Prostate gland (tissue), 2 donors: Measurements from ENCODE around the gene STX10. TPM values are rescaled to one million over a fixed set of nuclear protein-coding genes. Genes with fewer than 3 reads are reported as not detected.

Experiments used
- DNase-seq: peaks from one replicate; pipeline ENCODE4 v3.0.0-alpha.2; 2019; ENCODE audit warnings: low spot score
- H3K27ac ChIP-seq, 2 donors: fragments of 200-600 bp; sonication (generic); 2 replicates each; pipeline ENCODE4 v1.5.1; 2017 to 2019
- H3K27me3 ChIP-seq: fragments of 200-600 bp; sonication (generic); replicated peaks from 2 replicates; pipeline ENCODE4 v1.5.1; 2019; ENCODE audit not compliant: insufficient read depth
- H3K36me3 ChIP-seq, 2 donors: fragments of 200-600 bp; sonication (generic); 1 replicate in 1 of 2; 2 replicates in 1 of 2; pipeline versions ENCODE4 v1.5.1 to v1.8.1; 2017 to 2019
- H3K4me1 ChIP-seq: fragments of 200-600 bp; sonication (generic); replicated peaks from 2 replicates; pipeline ENCODE4 v1.5.1; 2019
- H3K4me3 ChIP-seq, 2 donors: fragments of 200-600 bp; sonication (generic); 2 replicates each; pipeline ENCODE4 v1.5.1; 2017 to 2019
- H3K9me3 ChIP-seq: fragments of 200-600 bp; sonication (generic); 2 replicates; pipeline ENCODE4 v1.5.1; 2017
- POLR2A ChIP-seq: fragments of 450-650 bp; IDR thresholded peaks from one replicate; pipeline ENCODE4 v1.6.1; 2016; ENCODE audit warnings: antibody characterized with exemption, mild to moderate bottlenecking
- POLR2AphosphoS5 ChIP-seq: sonication (generic); formaldehyde crosslinking; IDR thresholded peaks from one replicate; pipeline ENCODE4 v1.6.1; 2017; ENCODE audit warnings: antibody characterized with exemption
- WGBS: methylation state at CpG from one replicate; pipeline ENCODE4 v1.1.5; 2018; 5-methylcytosine and 5-hydroxymethylcytosine counted together
- intact Hi-C: fragments of 100-400 bp; cut with DNase I; formaldehyde crosslinking; loops from one replicate; pipeline ENCODE4 v1.14.2; 2022
- total RNA-seq, 2 donors: library from RNA; depleted of rRNA; stranded (reverse); fragments of >200 nt; gene quantifications; one replicate each; pipeline ENCODE4 v1.1.0, GENCODE V29; 2016
- TF ChIP-seq, protein P1 (sequence below), 4 experiments: fragments of 200-600 bp in 2 of 4; fragments of 450-650 bp in 2 of 4; sonication (generic) in 2 of 4; IDR thresholded peaks; 1 replicate in 3 of 4; 2 replicates in 1 of 4; pipeline ENCODE4 v1.5.1; 2016 to 2019; ENCODE audit warnings: antibody characterized with exemption in 4 of 4, mild to moderate bottlenecking in 2 of 4, moderate library complexity in 2 of 4

STX10 gene
- total RNA-seq, 2 donors from 2014 or later, result 42.5 to 48.6 TPM

DNA sequence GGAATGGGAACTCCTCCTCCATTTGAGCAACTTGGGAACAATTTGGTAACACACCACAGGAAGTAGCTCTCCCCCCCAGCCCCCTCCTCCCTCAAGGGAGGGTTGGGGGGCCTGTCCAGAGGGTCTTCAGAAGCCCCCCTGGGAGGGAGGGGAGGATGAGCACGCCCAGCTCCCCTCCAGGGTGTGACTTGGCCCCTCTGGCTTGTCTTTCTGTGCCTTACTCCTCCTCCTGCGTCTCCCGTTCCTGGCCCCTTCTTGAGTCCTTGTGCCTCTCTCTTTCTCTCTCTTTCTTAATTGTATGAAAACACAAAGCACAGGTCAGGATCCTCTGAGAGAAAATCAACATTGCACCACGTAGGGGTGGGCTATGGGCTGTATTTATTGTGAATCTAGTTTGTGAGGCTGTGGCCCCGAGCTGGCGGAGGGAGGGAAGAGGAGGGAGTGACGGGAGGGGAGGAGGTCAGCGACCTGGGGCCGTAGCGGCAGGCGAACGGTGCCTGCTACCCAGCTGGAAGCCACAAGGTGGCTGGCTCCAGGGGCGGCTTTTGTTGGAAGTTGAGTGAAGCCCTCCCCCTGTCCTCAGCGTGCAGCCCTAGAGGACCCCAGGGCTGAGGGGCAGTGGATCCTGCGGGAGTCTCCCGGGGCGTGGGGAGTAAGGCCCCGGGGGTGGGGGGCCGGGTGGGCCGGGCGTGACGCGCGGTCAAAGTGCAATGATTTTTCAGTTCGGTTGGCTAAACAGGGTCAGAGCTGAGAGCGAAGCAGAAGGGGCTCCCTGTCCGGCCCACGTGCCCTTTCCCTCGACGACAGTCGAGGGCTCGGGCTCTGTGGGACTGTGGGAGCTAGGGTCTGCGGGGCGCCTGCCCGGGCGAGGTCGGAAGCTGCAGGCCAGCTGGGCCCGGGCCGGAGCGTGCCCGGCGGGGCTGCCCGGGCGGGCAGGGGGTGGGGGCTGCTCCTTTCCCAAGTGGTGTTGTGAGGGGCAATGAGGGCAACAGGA, 53.9 kb downstream of the STX10 start:
- 66% methylated on average over 32 of the region's 44 CpGs for WGBS
- Histone ChIP-seq H3K27ac (peak overlapping the region; percentile 56 to 88), H3K4me3 (no peak overlapping the region), H3K4me1 (peaks cover 6% of the 10 kb centered on the region), H3K27me3 (no peaks in the 10 kb centered on the region), H3K36me3 (peaks cover 5 to 13% of the 10 kb centered on the region in 2 donors), H3K9me3 (no peaks in the 10 kb centered on the region)
- intact Hi-C loops, result no loop called here
- TF ChIP-seq, protein P1, sequence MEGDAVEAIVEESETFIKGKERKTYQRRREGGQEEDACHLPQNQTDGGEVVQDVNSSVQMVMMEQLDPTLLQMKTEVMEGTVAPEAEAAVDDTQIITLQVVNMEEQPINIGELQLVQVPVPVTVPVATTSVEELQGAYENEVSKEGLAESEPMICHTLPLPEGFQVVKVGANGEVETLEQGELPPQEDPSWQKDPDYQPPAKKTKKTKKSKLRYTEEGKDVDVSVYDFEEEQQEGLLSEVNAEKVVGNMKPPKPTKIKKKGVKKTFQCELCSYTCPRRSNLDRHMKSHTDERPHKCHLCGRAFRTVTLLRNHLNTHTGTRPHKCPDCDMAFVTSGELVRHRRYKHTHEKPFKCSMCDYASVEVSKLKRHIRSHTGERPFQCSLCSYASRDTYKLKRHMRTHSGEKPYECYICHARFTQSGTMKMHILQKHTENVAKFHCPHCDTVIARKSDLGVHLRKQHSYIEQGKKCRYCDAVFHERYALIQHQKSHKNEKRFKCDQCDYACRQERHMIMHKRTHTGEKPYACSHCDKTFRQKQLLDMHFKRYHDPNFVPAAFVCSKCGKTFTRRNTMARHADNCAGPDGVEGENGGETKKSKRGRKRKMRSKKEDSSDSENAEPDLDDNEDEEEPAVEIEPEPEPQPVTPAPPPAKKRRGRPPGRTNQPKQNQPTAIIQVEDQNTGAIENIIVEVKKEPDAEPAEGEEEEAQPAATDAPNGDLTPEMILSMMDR (IDR thresholded peaks at IDR 0.05), result no peak
- TF ChIP-seq POLR2A, result no peak
- TF ChIP-seq POLR2AphosphoS5, result no peak
- DNase-seq, result no peak

GRCh38 chr19:13095393-13095784, 54.8 kb downstream of the STX10 start:
- Histone ChIP-seq H3K27me3 (no peaks in the 10 kb centered on the region), H3K4me1 (peaks cover 11% of the 10 kb centered on the region), H3K36me3 (peaks cover 5 to 13% of the 10 kb centered on the region in 2 donors), H3K27ac (peak overlapping the region; percentile 56 to 88), H3K9me3 (no peaks in the 10 kb centered on the region), H3K4me3 (no peak overlapping the region)
- TF ChIP-seq POLR2A (no peak), POLR2AphosphoS5 (no peak)
- TF ChIP-seq, protein P1 (IDR thresholded peaks at IDR 0.05), result no peak
- intact Hi-C loops, result no loop called here
- WGBS, result 68% methylated on average over 23 of the region's 25 CpGs
- no peak for DNase-seq

GRCh38 chr19:13094771-13095392, 55.3 kb downstream of the STX10 start:
- peaks cover 5 to 13% of the 10 kb centered on the region in 2 donors for H3K36me3 ChIP-seq
- intact Hi-C loops, result no loop called here
- WGBS, result 58% methylated on average over 14 of the region's 16 CpGs
- DNase-seq, result no peak
- no peaks in the 10 kb centered on the region for H3K27me3 ChIP-seq
- no peak for TF ChIP-seq POLR2AphosphoS5
- TF ChIP-seq, protein P1 (IDR thresholded peaks at IDR 0.05), result no peak
- no peak for TF ChIP-seq POLR2A
- H3K4me3 ChIP-seq, result no peak overlapping the region
- H3K27ac ChIP-seq, result peak overlapping the region; percentile 56 to 88
- no peaks in the 10 kb centered on the region for H3K9me3 ChIP-seq
- H3K4me1 ChIP-seq, result peaks cover 11% of the 10 kb centered on the region

DNA sequence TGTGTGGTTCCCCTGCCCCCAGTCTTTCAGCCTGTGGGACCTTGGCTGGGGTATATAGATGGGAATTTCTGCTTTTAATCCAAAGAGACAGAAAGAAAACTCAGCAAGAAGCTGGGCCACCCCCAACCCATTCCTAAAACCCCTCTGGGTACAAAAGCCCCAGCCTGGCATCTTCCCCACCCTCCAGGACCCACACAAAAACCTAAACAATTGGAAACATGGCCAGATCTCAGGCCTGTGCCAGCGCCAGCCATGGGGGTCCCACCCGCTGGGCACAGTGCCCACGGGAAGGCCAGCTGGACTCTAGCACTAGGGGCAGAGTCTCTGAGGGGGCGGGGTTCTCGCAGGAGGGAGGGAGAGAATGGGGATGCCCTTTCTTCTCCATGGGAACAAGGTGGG, 56.1 kb downstream of the STX10 start:
- H3K27ac ChIP-seq, result peak overlapping the region; percentile 56 to 88
- no peak for DNase-seq
- 61% methylated on average over 5 of the region's 5 CpGs for WGBS
- no peak for TF ChIP-seq POLR2AphosphoS5
- TF ChIP-seq, protein P1 (IDR thresholded peaks at IDR 0.05), result no peak
- TF ChIP-seq POLR2A, result no peak
- H3K27me3 ChIP-seq, result no peaks in the 10 kb centered on the region
- H3K9me3 ChIP-seq, result no peaks in the 10 kb centered on the region
- peaks cover 5 to 13% of the 10 kb centered on the region in 2 donors for H3K36me3 ChIP-seq
- H3K4me3 ChIP-seq, result no peak overlapping the region
- peaks cover 11% of the 10 kb centered on the region for H3K4me1 ChIP-seq
- intact Hi-C loops, result no loop called here

Other genes with a start within 250 kb of the STX10 start
- 1 to 10 TPM in 1 of 2 donors, under 1 TPM in 1; 0.18 to 5.9 TPM for gene SYCE2, start 231.1 kb downstream of the STX10 start, total RNA-seq
- gene FARSA, start 216.7 kb downstream of the STX10 start, total RNA-seq, result 10 to 100 TPM; 54.8 to 65.0 TPM
- gene CALR, start 211.8 kb downstream of the STX10 start, total RNA-seq, result 100 to 1,000 TPM; 532 to 980 TPM
- 100 to 1,000 TPM; 113 to 145 TPM for gene RAD23A, start 204.5 kb downstream of the STX10 start, total RNA-seq
- 10 to 100 TPM; 29.9 to 58.7 TPM for gene GADD45GIP1, start 193.2 kb downstream of the STX10 start, total RNA-seq
- gene DAND5, start 180.8 kb downstream of the STX10 start, total RNA-seq, result 1 to 10 TPM in 1 of 2 donors, not detected in 1; 1.8 TPM
- gene NFIX, start 154.9 kb downstream of the STX10 start, total RNA-seq, result 100 to 1,000 TPM; 185 to 286 TPM
- 10 to 100 TPM in 1 of 2 donors, 1 to 10 TPM in 1; 4.6 to 13.3 TPM for gene LYL1, start 47.5 kb downstream of the STX10 start, total RNA-seq
- gene TRMT1, start 33.6 kb downstream of the STX10 start, total RNA-seq, result 10 to 100 TPM; 23.3 to 55.4 TPM
- gene NACC1, start 32.1 kb downstream of the STX10 start, total RNA-seq, result 10 to 100 TPM; 52.4 to 91.9 TPM
- 10 to 100 TPM; 34.7 to 75.7 TPM for gene IER2, start within 50 bp of the STX10 start, total RNA-seq